Hepatocyte (in vitro differentiated cells): ENCODE data around the gene GNAS. TPM values are rescaled to one million over a fixed set of nuclear protein-coding genes. Genes with fewer than 3 reads are reported as not detected.

Source experiments
- DNase-seq: peaks from one replicate; pipeline ENCODE4 v3.0.0-alpha.2; 2016; ENCODE audit warnings: low spot score
- H2AFZ ChIP-seq: fragments of 200-600 bp; sonication (generic); 2 replicates; pipeline ENCODE4 v1.6.0; 2016; ENCODE audit warnings: antibody characterized with exemption, mild to moderate bottlenecking
- H3K27ac ChIP-seq: fragments of 200-600 bp; sonication (generic); 2 replicates; pipeline ENCODE4 v1.5.1; 2016; ENCODE audit warnings: mild to moderate bottlenecking
- H3K27me3 ChIP-seq: fragments of 200-600 bp; sonication (generic); 2 replicates; pipeline ENCODE4 v1.6.1; 2016
- H3K36me3 ChIP-seq: fragments of 200-600 bp; sonication (generic); replicated peaks from 2 replicates; pipeline ENCODE4 v1.5.1; 2016; ENCODE audit warnings: low read depth; ENCODE audit not compliant: insufficient read depth
- H3K4me1 ChIP-seq: fragments of 200-600 bp; sonication (generic); 2 replicates; pipeline ENCODE4 v1.5.1; 2016; ENCODE audit warnings: mild to moderate bottlenecking, moderate library complexity; ENCODE audit not compliant: insufficient read depth
- H3K4me2 ChIP-seq: fragments of 200-600 bp; sonication (generic); 2 replicates; pipeline ENCODE4 v1.6.0; 2016
- H3K4me3 ChIP-seq: fragments of 200-600 bp; sonication (generic); 2 replicates; pipeline ENCODE4 v1.5.1; 2016; ENCODE audit warnings: mild to moderate bottlenecking
- H3K79me2 ChIP-seq: fragments of 200-600 bp; sonication (generic); 2 replicates; pipeline ENCODE4 v1.6.0; 2017; ENCODE audit warnings: mild to moderate bottlenecking
- H3K9me2 ChIP-seq: fragments of 200-600 bp; sonication (generic); replicated peaks from 2 replicates; pipeline ENCODE4 v1.6.0; 2017; ENCODE audit warnings: mild to moderate bottlenecking; ENCODE audit not compliant: insufficient read depth
- H3K9me3 ChIP-seq: fragments of 200-600 bp; sonication (generic); 2 replicates; pipeline ENCODE4 v1.5.1; 2016; ENCODE audit warnings: low read depth, mild to moderate bottlenecking
- H4K20me1 ChIP-seq: fragments of 200-600 bp; sonication (generic); 2 replicates; pipeline ENCODE4 v1.6.0; 2016; ENCODE audit warnings: mild to moderate bottlenecking; ENCODE audit not compliant: insufficient read depth, poor library complexity, severe bottlenecking
- EZH2 ChIP-seq: fragments of 200-600 bp; sonication (generic); IDR thresholded peaks from 2 replicates; pipeline ENCODE4 v1.6.1; 2016; ENCODE audit warnings: antibody characterized with exemption, mild to moderate bottlenecking, borderline replicate concordance
- EZH2phosphoT487 ChIP-seq: fragments of 200-600 bp; sonication (generic); IDR thresholded peaks from one replicate; pipeline ENCODE4 v1.6.1; 2018; ENCODE audit warnings: antibody characterized with exemption, mild to moderate bottlenecking, low read depth, moderate library complexity; ENCODE audit not compliant: unreplicated experiment, severe bottlenecking
- WGBS: methylation state at CpG from one replicate; pipeline ENCODE4 v1.1.6; 2016; ENCODE audit warnings: low lambda C conversion rate; ENCODE audit errors: missing lambda C conversion rate; 5-methylcytosine and 5-hydroxymethylcytosine counted together
- polyA plus RNA-seq: library from polyadenylated mRNA; unstranded; fragments of >200 nt; fragmentation: Nextera tagmentation; extraction: Ambion mirVana; gene quantifications from 2 replicates; pipeline ENCODE4 v1.2.1, GENCODE V29; 2016
- total RNA-seq: library from RNA; depleted of rRNA; stranded (reverse); fragments of >200 nt; gene quantifications from 2 replicates; pipeline ENCODE4 v1.2.3, GENCODE V29; 2014
- TF ChIP-seq, protein P1 (sequence below): fragments of 200-600 bp; sonication (generic); IDR thresholded peaks from 2 replicates; pipeline ENCODE4 v1.5.1; 2016; ENCODE audit warnings: antibody characterized with exemption, mild to moderate bottlenecking; ENCODE audit not compliant: poor library complexity

GNAS gene
- total and polyA plus RNA-seq, 2 experiments from 2014 or later, result 897 to 1,649 TPM

DNA sequence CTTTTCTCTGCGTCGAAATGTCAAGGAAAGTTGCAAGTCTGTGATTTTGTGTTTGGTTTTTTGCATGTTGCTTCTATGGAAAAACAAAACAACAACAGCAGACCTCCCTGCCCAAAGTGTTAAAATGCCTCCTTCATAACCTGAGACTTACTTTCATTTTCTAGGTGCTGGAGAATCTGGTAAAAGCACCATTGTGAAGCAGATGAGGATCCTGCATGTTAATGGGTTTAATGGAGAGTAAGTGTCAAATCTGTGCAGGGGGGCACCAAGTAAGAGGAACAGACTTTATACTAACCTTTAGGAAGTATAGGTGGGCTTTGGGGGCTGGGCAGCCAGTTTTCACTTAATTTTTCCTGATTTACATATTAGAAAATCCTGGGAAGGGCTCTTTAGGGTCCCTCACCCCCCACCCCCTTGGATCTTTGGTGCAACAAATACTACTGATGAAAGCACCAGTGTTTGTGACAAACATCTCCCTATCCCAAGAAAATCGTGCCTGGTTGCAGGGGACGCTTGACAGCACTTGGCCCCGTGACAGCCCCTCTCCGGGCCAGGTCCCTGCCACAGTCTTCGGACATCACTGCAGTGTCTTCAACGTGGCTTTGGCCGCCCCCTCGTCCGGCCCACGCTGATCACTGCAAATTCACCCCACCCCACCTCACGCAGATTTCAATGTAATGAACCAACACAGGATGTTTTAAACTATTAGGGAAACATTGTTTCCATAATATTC lies 43.1 kb downstream of the GNAS start:
- Histone ChIP-seq H3K9me3 (no peaks in the 10 kb centered on the region), H3K4me3 (no peak overlapping the region)

DNA sequence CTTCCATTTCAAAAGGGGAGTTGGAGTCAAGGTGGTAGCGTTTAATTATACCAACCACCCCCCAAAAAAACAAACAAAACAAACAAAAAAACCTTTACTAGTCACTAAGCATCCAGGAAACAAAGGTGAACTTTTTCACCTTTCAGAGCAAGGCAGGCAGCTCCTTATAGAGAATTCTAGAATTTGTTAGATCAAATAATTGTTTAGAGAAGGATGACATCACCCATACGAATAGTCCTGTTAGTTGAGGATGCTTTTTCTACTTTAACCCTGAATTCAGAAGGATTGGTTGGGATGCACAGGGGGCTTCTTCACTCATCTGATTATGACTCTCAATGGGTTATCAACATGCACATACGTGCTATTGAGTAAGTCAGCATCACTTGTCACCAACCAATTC lies 44.3 kb downstream of the GNAS start:
- Histone ChIP-seq H3K27ac (peak overlapping the region; percentile 24), H3K4me3 (no peak overlapping the region), H3K4me2 (peak overlapping the region; percentile 83), H2AFZ (no peak overlapping the region), H4K20me1 (peaks cover 90% of the 10 kb centered on the region), H3K27me3 (no peaks in the 10 kb centered on the region), H3K9me2 (no peaks in the 10 kb centered on the region), H3K36me3 (no peaks in the 10 kb centered on the region), H3K9me3 (no peaks in the 10 kb centered on the region), H3K4me1 (peaks cover 52% of the 10 kb centered on the region), H3K79me2 (peaks cover 98% of the 10 kb centered on the region)
- WGBS, result 65% methylated on average over 3 of the region's 3 CpGs
- no peak for DNase-seq
- no peak for TF ChIP-seq EZH2phosphoT487
- TF ChIP-seq, protein P1, sequence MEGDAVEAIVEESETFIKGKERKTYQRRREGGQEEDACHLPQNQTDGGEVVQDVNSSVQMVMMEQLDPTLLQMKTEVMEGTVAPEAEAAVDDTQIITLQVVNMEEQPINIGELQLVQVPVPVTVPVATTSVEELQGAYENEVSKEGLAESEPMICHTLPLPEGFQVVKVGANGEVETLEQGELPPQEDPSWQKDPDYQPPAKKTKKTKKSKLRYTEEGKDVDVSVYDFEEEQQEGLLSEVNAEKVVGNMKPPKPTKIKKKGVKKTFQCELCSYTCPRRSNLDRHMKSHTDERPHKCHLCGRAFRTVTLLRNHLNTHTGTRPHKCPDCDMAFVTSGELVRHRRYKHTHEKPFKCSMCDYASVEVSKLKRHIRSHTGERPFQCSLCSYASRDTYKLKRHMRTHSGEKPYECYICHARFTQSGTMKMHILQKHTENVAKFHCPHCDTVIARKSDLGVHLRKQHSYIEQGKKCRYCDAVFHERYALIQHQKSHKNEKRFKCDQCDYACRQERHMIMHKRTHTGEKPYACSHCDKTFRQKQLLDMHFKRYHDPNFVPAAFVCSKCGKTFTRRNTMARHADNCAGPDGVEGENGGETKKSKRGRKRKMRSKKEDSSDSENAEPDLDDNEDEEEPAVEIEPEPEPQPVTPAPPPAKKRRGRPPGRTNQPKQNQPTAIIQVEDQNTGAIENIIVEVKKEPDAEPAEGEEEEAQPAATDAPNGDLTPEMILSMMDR, result no peak
- TF ChIP-seq EZH2, result no peak

More for the DNA sequence above, 43.1 kb downstream of the GNAS start:
- H3K27ac ChIP-seq, result peak overlapping the region; percentile 24
- TF ChIP-seq EZH2phosphoT487 (no peak), EZH2 (no peak)
- TF ChIP-seq, protein P1, result no peak
- H3K4me2 ChIP-seq, result peak overlapping the region; percentile 83
- DNase-seq, result no peak
- 52% methylated on average over 13 of the region's 13 CpGs for WGBS
- H2AFZ ChIP-seq, result no peak overlapping the region
- no peaks in the 10 kb centered on the region for H3K36me3 ChIP-seq
- peaks cover 78% of the 10 kb centered on the region for H4K20me1 ChIP-seq
- peaks cover 52% of the 10 kb centered on the region for H3K4me1 ChIP-seq
- peaks cover 86% of the 10 kb centered on the region for H3K79me2 ChIP-seq
- no peaks in the 10 kb centered on the region for H3K27me3 ChIP-seq
- H3K9me2 ChIP-seq, result no peaks in the 10 kb centered on the region

DNA sequence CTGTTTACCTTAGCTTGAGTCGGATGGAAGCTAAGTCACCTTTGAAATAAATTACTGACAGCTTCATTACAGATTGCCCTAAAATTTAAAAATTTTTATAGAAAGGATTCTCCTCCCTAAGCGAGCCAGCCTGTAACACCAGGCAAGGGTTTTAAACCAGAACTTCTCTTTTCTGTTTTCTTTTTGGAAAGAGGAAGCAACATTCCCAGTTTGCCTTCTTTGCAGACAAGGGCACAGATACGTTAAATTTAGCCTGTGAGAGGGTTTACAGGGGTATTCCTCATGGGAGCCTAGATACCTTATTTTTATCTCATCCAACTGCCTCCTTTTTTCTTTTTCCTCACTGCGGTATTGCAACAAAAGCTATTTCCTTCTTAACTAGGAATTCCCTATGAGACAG lies 45.0 kb downstream of the GNAS start:
- Histone ChIP-seq H3K4me2 (peak overlapping the region; percentile 83), H3K4me1 (peaks cover 52% of the 10 kb centered on the region), H4K20me1 (peaks cover 97% of the 10 kb centered on the region), H2AFZ (no peak overlapping the region), H3K9me2 (no peaks in the 10 kb centered on the region), H3K79me2 (peaks cover 100% of the 10 kb centered on the region), H3K4me3 (no peak overlapping the region), H3K27me3 (no peaks in the 10 kb centered on the region), H3K9me3 (no peaks in the 10 kb centered on the region), H3K36me3 (no peaks in the 10 kb centered on the region), H3K27ac (peak overlapping the region; percentile 45)
- WGBS, result 68% methylated on average over 4 of the region's 4 CpGs
- DNase-seq, result no peak
- TF ChIP-seq, protein P1, result no peak
- TF ChIP-seq EZH2 (no peak), EZH2phosphoT487 (no peak)
